ENCODE measurements around the gene VAT1. TPM values are rescaled to one million over a fixed set of nuclear protein-coding genes. Genes with fewer than 3 reads are reported as not detected.

The VAT1 gene
- total and polyA plus RNA-seq, 9 of the 15 experiments (the other 6 are each of a cell fraction or from before 2014, with no cell fraction given) = 29.4 to 153 (median 66.7) TPM

GRCh38 chr17:43020030-43020621 lies 2.1 kb downstream of the VAT1 start (continued):
- no peak for TF ChIP-seq RAD51 (IDR thresholded peaks at IDR 0.05; ENCODE audit: borderline replicate concordance, low read depth)
- no peak for TF ChIP-seq TCF7 (IDR thresholded peaks at IDR 0.05; ENCODE audit: borderline replicate concordance)
- TF ChIP-seq KLF16 (IDR thresholded peaks at IDR 0.05) = no peak
- no peak for TF ChIP-seq HNRNPL (IDR thresholded peaks at IDR 0.05; ENCODE audit: low read depth, low read length)
- no peak for TF ChIP-seq NKRF (IDR thresholded peaks at IDR 0.05; ENCODE audit: borderline replicate concordance)

DNA sequence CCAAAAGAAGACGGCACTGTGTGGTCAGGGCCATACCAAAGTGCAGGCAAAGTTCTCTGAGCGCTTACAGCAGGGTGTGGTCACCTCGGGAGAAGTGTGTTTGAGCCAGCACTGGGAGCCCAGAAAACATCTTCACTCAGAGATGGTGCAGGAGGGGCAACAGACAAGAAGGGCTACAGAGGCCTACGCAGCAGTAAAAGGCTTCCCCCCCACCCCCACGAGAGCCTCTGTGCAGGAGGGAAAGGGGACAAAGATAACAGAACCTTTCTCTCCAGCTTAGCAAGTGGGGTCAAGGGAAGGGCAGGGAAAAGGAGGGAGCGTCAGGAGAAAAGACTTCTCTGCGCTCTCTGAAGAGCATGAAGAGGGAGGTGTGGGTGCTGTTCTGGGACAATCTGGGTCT lies 2.8 kb downstream of the VAT1 start:
- BruUV-seq (replicated peaks) = no TSS peak
- CTCF ChIA-PET (ENCODE audit: low intra/inter-chr PET ratio) = interaction anchor here (0.6 kb wide), 1 partner anchor 13 kb away, joined by 3 read pairs; the partner anchor contains the start of gene IFI35
- Histone ChIP-seq H3K4me1 (replicated peaks in 1 of 2; ENCODE audit: control insufficient read depth in 2 of 2, insufficient read depth in 2 of 2, low read length in 2 of 2) (peaks cover 32 to 55% of the 10 kb centered on the region in 2 experiments), H4K20me1 (replicated peaks; ENCODE audit: control insufficient read depth, insufficient read depth, low read length) (peaks cover 10% of the 10 kb centered on the region; the same call in 1 of the 2 replicates), H3K9me3 (replicated peaks; ENCODE audit: control insufficient read depth, insufficient read depth, low read depth, low read length) (no peaks in the 10 kb centered on the region), H3K4me3 (no peak overlapping the region), H3K4me2 (ENCODE audit: insufficient read depth, low read length) (peak overlapping the region; percentile 62), H3K9me1 (ENCODE audit: control insufficient read depth, insufficient read depth, low read length) (peaks cover 10% of the 10 kb centered on the region), H3K79me2 (ENCODE audit: control insufficient read depth, insufficient read depth, low read length) (peaks cover 40% of the 10 kb centered on the region), H3K9ac (ENCODE audit: insufficient read depth in 1 of 2, low read depth in 2 of 2, low read length in 2 of 2) (peak overlapping the region; percentile 66 to 86; a peak in 3 of 4 replicates), H3K36me3 (ENCODE audit: control insufficient read depth, insufficient read depth, low read length) (peaks cover 46% of the 10 kb centered on the region; the same call in 2 of the 3 replicates), H3K27ac (ENCODE audit: extremely low read depth, low read depth, low read length) (peak overlapping the region; percentile 83), H2AFZ (ENCODE audit: low read depth, low read length) (peak overlapping the region; percentile 18; the same call in 1 of the 2 replicates), H3K27me3 (ENCODE audit: control insufficient read depth in 2 of 2, insufficient read depth in 2 of 2, low read length in 2 of 2) (no peaks in the 10 kb centered on the region)
- ATAC-seq (peak; percentile 35), DNase-seq (ENCODE audit: extremely low read depth in 1 of 4, low spot score in 3 of 4) (peak; percentile 37 to 80 (median 49)), FAIRE-seq (peak; percentile 49)
- POLR2A ChIA-PET = interaction anchor here (1.2 to 6.7 kb wide), 4 partner anchors 9 to 296 kb away, joined by 3 to 79 read pairs (median 4); no protein-coding TSS in a partner anchor
- WGBS (ENCODE audit: insufficient coverage, low coverage, missing lambda C conversion rate) = 6% methylated on average over 7 of the region's 7 CpGs
- intact Hi-C loops (cut with micrococcal nuclease) = no loop called here
- in situ Hi-C loops (cut with MboI) = loop anchor here (10.0 kb wide), 1 partner anchor 295 kb away; no protein-coding TSS in a partner anchor
- TF ChIP-seq ZFP36 (IDR thresholded peaks at IDR 0.05; ENCODE audit: low read depth, low read length, partially characterized antibody) = peak; percentile 49
- TF ChIP-seq HLTF (IDR thresholded peaks at IDR 0.05) = no peak
- TF ChIP-seq NEUROD1 (IDR thresholded peaks at IDR 0.05; ENCODE audit: borderline replicate concordance, low read depth, low read length, partially characterized antibody) = no peak
- no peak for TF ChIP-seq HCFC1 (IDR thresholded peaks at IDR 0.05; ENCODE audit: low read depth, low read length)
- TF ChIP-seq TOE1 (IDR thresholded peaks at IDR 0.05; ENCODE audit: borderline replicate concordance) = no peak
- no peak for TF ChIP-seq TOE1 (CRISPR knock-in tag; IDR thresholded peaks at IDR 0.05; ENCODE audit: borderline replicate concordance, low read depth)
- TF ChIP-seq SIN3A (IDR thresholded peaks at IDR 0.05; ENCODE audit: borderline replicate concordance in 2 of 2, control insufficient read depth in 1 of 2, low read depth in 2 of 2, low read length in 2 of 2) = 0 out of 4 replicates have a peak, but pooled peaks of 1 of the 2 experiments have one; percentile 44
- TF ChIP-seq HDAC1 (IDR thresholded peaks at IDR 0.05) = peak in 1 of 2 experiments; percentile 21; a peak in 1 of 4 replicates
- TF ChIP-seq NCOA4 (IDR thresholded peaks at IDR 0.05; ENCODE audit: partially characterized antibody) = no peak
- TF ChIP-seq RNF2 (IDR thresholded peaks at IDR 0.05) = no peak
- no peak for TF ChIP-seq ZNF586 (CRISPR knock-in tag; conservative IDR thresholded peaks at IDR 0.05)
- peak; percentile 34 for TF ChIP-seq CBFA2T3 (IDR thresholded peaks at IDR 0.05)
- TF ChIP-seq DPF2 (IDR thresholded peaks at IDR 0.05) = peak; percentile 17; the same call in 1 of the 2 replicates
- no peak for TF ChIP-seq C11orf30 (IDR thresholded peaks at IDR 0.05; ENCODE audit: low read depth)

Measured in K562 (cell line).